Bronchial epithelial cell (primary cell): ENCODE data around the gene ABCC3. TPM values are rescaled to one million over a fixed set of nuclear protein-coding genes. Genes with fewer than 3 reads are reported as not detected.

ENCODE experiments used
- DNase-seq: peaks from one replicate; pipeline ENCODE4 v3.0.0-alpha.2; 2010; ENCODE audit warnings: low read depth
- FAIRE-seq: peaks from 2 replicates; lab custom pipeline; 2011; peaks lifted over from hg19 to GRCh38; lab: Jason Lieb, UNC
- H3K27me3 ChIP-seq: 2 replicates; pipeline ENCODE4 v1.5.1; 2011; ENCODE audit warnings: low read length; ENCODE audit not compliant: control insufficient read depth, insufficient read depth
- H3K36me3 ChIP-seq: 2 replicates; pipeline ENCODE4 v1.5.1; 2011; ENCODE audit warnings: low read length; ENCODE audit not compliant: control insufficient read depth, insufficient read depth
- H3K4me3 ChIP-seq: 2 replicates; pipeline ENCODE4 v1.5.1; 2011; ENCODE audit warnings: mild to moderate bottlenecking, low read depth, low read length, control low read depth
- CTCF ChIP-seq: IDR thresholded peaks from 2 replicates; pipeline ENCODE4 v1.5.1; 2011; ENCODE audit warnings: mild to moderate bottlenecking, moderate library complexity, low read length, control low read depth, inconsistent platforms; ENCODE audit not compliant: insufficient read depth, severe bottlenecking
- total RNA-seq: library from RNA; depleted of rRNA; stranded (reverse); fragments of >200 nt; gene quantifications from 2 replicates; pipeline ENCODE4 v1.2.1, GENCODE V29; 2014

The ABCC3 gene
- total RNA-seq, 1 donor from 2014 or later = 33.2 TPM

GRCh38 chr17:50710650-50711049, 76.0 kb downstream of the ABCC3 start:
- Histone ChIP-seq H3K36me3 (no peaks in the 10 kb centered on the region), H3K4me3 (no peak overlapping the region), H3K27me3 (no peaks in the 10 kb centered on the region)
- FAIRE-seq (no peak), DNase-seq (no peak)
- no peak for TF ChIP-seq CTCF

- TF ChIP-seq CTCF = no peak
- FAIRE-seq = no peak
- H3K4me3 ChIP-seq = no peak overlapping the region
- no peaks in the 10 kb centered on the region for H3K36me3 ChIP-seq
- no peaks in the 10 kb centered on the region for H3K27me3 ChIP-seq
- no peak for DNase-seq
These were observed 78.0 kb downstream of the ABCC3 start for GRCh38 chr17:50712641-50713040.

- DNase-seq (no peak), FAIRE-seq (no peak)
- Histone ChIP-seq H3K27me3 (no peaks in the 10 kb centered on the region), H3K36me3 (no peaks in the 10 kb centered on the region), H3K4me3 (no peak overlapping the region)
- TF ChIP-seq CTCF = no peak
These were observed 80.8 kb downstream of the ABCC3 start for GRCh38 chr17:50715471-50715870.

GRCh38 chr17:50719144-50719923, 84.7 kb downstream of the ABCC3 start, which contains the start of gene LUC7L3:
TSS of gene LUC7L3 (plus strand) at chr17:50719603. CDS start at chr17:50719733, 130 bp downstream.
- peak within 1 kb of the TSS; percentile 77 for H3K4me3 ChIP-seq
- no peak for TF ChIP-seq CTCF
- H3K27me3 ChIP-seq = no peaks in the 10 kb centered on the region
- no peaks in the 10 kb centered on the region for H3K36me3 ChIP-seq
- FAIRE-seq (no peak), DNase-seq (peak; percentile 79)

- FAIRE-seq = no peak
- no peak for TF ChIP-seq CTCF
These were observed 85.5 kb downstream of the ABCC3 start for GRCh38 chr17:50719924-50720794.

More at GRCh38 chr17:50719924-50720794, 85.5 kb downstream of the ABCC3 start:
- H3K36me3 ChIP-seq = no peaks in the 10 kb centered on the region
- no peaks in the 10 kb centered on the region for H3K27me3 ChIP-seq
- no peak for DNase-seq
- peak overlapping the region; percentile 77 for H3K4me3 ChIP-seq
